ENCODE data around the gene CYSLTR1.

DNA sequence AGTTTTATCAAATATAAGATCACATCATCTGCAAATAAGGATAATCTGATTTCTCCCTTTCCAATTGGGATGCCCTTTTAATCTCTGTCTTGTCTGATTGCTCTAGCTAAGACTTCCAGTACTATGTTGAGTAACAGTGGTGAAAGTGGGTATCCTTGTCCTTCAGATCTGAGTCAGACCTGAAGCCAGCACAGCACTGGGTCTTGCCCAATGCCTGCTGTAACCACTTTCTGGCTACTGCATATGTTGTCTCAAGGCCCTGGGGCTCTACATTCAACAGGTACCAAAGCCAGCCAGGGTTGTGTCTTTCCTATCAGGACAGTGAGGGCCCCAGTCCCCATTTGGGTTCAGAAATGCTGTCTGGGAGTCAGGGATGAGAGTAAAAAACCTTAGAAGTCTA, 90.3 kb downstream of the CYSLTR1 start:
- TF ChIP-seq, protein P1, sequence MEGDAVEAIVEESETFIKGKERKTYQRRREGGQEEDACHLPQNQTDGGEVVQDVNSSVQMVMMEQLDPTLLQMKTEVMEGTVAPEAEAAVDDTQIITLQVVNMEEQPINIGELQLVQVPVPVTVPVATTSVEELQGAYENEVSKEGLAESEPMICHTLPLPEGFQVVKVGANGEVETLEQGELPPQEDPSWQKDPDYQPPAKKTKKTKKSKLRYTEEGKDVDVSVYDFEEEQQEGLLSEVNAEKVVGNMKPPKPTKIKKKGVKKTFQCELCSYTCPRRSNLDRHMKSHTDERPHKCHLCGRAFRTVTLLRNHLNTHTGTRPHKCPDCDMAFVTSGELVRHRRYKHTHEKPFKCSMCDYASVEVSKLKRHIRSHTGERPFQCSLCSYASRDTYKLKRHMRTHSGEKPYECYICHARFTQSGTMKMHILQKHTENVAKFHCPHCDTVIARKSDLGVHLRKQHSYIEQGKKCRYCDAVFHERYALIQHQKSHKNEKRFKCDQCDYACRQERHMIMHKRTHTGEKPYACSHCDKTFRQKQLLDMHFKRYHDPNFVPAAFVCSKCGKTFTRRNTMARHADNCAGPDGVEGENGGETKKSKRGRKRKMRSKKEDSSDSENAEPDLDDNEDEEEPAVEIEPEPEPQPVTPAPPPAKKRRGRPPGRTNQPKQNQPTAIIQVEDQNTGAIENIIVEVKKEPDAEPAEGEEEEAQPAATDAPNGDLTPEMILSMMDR (IDR thresholded peaks at IDR 0.05) = no peak
- no peak for TF ChIP-seq EZH2phosphoT487 (IDR thresholded peaks at IDR 0.05)
- no peak for TF ChIP-seq EZH2 (IDR thresholded peaks at IDR 0.05)
